OCI-LY3 (cell line): Measurements from ENCODE around the gene RBM19.

Experiments used
- H2AFZ ChIP-seq: fragments of 200-600, 300-600 bp; shearing (Covaris generic); 2 replicates; pipeline ENCODE4 v1.6.0; 2014; ENCODE audit warnings: antibody characterized with exemption, low read depth, low read length
- H3K27ac ChIP-seq: fragments of 200-600, 300-600 bp; sonication (generic); 2 replicates; pipeline ENCODE4 v1.5.1; 2014; ENCODE audit warnings: mild to moderate bottlenecking, low read length, moderate library complexity, mixed read lengths
- H3K27me3 ChIP-seq: fragments of 200-600, 300-600 bp; sonication (generic); 2 replicates; pipeline ENCODE4 v1.6.1; 2014; ENCODE audit warnings: low read depth, low read length, mixed read lengths
- H3K36me3 ChIP-seq: fragments of 200-600, 300-600 bp; sonication (generic); replicated peaks from 2 replicates; pipeline ENCODE3; 2014; ENCODE audit warnings: low read depth, low read length, mixed read lengths
- H3K4me1 ChIP-seq: fragments of 300-600, 200-600 bp; sonication (generic); 2 replicates; pipeline ENCODE4 v1.6.1; 2014; ENCODE audit warnings: low read length, mixed read lengths
- H3K4me2 ChIP-seq: fragments of 200-600, 300-600 bp; sonication (generic); 2 replicates; pipeline ENCODE4 v1.6.1; 2014; ENCODE audit warnings: low read length, mixed read lengths
- H3K4me3 ChIP-seq: fragments of 300-600, 200-600 bp; sonication (generic); 2 replicates; pipeline ENCODE4 v1.5.1; 2014; ENCODE audit warnings: antibody characterized with exemption, mild to moderate bottlenecking, low read length, moderate library complexity
- H3K79me2 ChIP-seq: fragments of 300-600, 200-600 bp; shearing (Covaris generic); 2 replicates; pipeline ENCODE4 v1.6.1; 2014; ENCODE audit warnings: mild to moderate bottlenecking, low read length, mixed read lengths
- H3K9ac ChIP-seq: fragments of 300-600, 200-600 bp; shearing (Covaris generic); 2 replicates; pipeline ENCODE4 v1.6.0; 2014; ENCODE audit warnings: mild to moderate bottlenecking, low read length, moderate library complexity
- H3K9me3 ChIP-seq: fragments of 200-600, 300-600 bp; shearing (Covaris generic); 2 replicates; pipeline ENCODE4 v1.6.1; 2014; ENCODE audit warnings: low read length, mixed read lengths; ENCODE audit not compliant: insufficient read depth
- H4K20me1 ChIP-seq: fragments of 200-600, 300-600 bp; sonication (generic); 2 replicates; pipeline ENCODE4 v1.6.1; 2016; ENCODE audit warnings: low read length, mixed read lengths; ENCODE audit not compliant: insufficient read depth
- CTCF ChIP-seq: fragments of 200-600, 300-600 bp; sonication (generic); IDR thresholded peaks from 2 replicates; pipeline ENCODE4 v1.5.1; 2014; ENCODE audit warnings: antibody characterized with exemption, low read length, low read depth
- EZH2phosphoT487 ChIP-seq: fragments of 200-600 bp; shearing (Covaris generic); IDR thresholded peaks from 2 replicates; pipeline ENCODE4 v1.6.1; 2018; ENCODE audit warnings: antibody characterized with exemption, mixed run types, low read depth

Gene RBM19

GRCh38 chr12:113835433-113835832 lies 130.7 kb downstream of the RBM19 start:
- H3K9me3 ChIP-seq = no peaks in the 10 kb centered on the region
- no peak overlapping the region for H3K27ac ChIP-seq
- H2AFZ ChIP-seq = no peak overlapping the region
- H4K20me1 ChIP-seq = no peaks in the 10 kb centered on the region
- no peaks in the 10 kb centered on the region for H3K36me3 ChIP-seq
- TF ChIP-seq EZH2phosphoT487 (no peak), CTCF (no peak)
- no peak overlapping the region for H3K9ac ChIP-seq
- no peaks in the 10 kb centered on the region for H3K27me3 ChIP-seq
- no peaks in the 10 kb centered on the region for H3K4me1 ChIP-seq
- H3K4me2 ChIP-seq = no peak overlapping the region
- H3K4me3 ChIP-seq = no peak overlapping the region
- H3K79me2 ChIP-seq = no peaks in the 10 kb centered on the region

- Histone ChIP-seq H3K79me2 (no peaks in the 10 kb centered on the region), H4K20me1 (no peaks in the 10 kb centered on the region), H3K9me3 (no peaks in the 10 kb centered on the region), H3K36me3 (no peaks in the 10 kb centered on the region), H3K27ac (no peak overlapping the region), H3K4me3 (no peak overlapping the region), H2AFZ (no peak overlapping the region), H3K9ac (no peak overlapping the region), H3K27me3 (no peaks in the 10 kb centered on the region), H3K4me1 (no peaks in the 10 kb centered on the region), H3K4me2 (no peak overlapping the region)
- TF ChIP-seq CTCF = no peak
- no peak for TF ChIP-seq EZH2phosphoT487
These were observed 132.7 kb downstream of the RBM19 start for GRCh38 chr12:113833422-113833821.

- Histone ChIP-seq H3K9me3 (no peaks in the 10 kb centered on the region), H3K27ac (no peak overlapping the region), H3K4me2 (no peak overlapping the region)
These were observed 134.6 kb downstream of the RBM19 start for GRCh38 chr12:113831476-113831875.

GRCh38 chr12:113831016-113831415 lies 135.1 kb downstream of the RBM19 start:
- TF ChIP-seq CTCF = no peak
- no peak for TF ChIP-seq EZH2phosphoT487
- Histone ChIP-seq H3K36me3 (no peaks in the 10 kb centered on the region), H2AFZ (no peak overlapping the region), H3K27ac (no peak overlapping the region), H3K4me1 (no peaks in the 10 kb centered on the region), H3K4me2 (no peak overlapping the region), H3K9ac (no peak overlapping the region), H3K27me3 (no peaks in the 10 kb centered on the region), H3K4me3 (no peak overlapping the region), H4K20me1 (no peaks in the 10 kb centered on the region), H3K79me2 (no peaks in the 10 kb centered on the region), H3K9me3 (no peaks in the 10 kb centered on the region)

More at GRCh38 chr12:113831476-113831875, 134.6 kb downstream of the RBM19 start:
- H3K36me3 ChIP-seq = no peaks in the 10 kb centered on the region
- no peaks in the 10 kb centered on the region for H3K4me1 ChIP-seq
- no peaks in the 10 kb centered on the region for H3K79me2 ChIP-seq
- H3K9ac ChIP-seq = no peak overlapping the region
- H3K4me3 ChIP-seq = no peak overlapping the region
- H3K27me3 ChIP-seq = no peaks in the 10 kb centered on the region
- TF ChIP-seq EZH2phosphoT487 = no peak
- TF ChIP-seq CTCF = no peak
- no peak overlapping the region for H2AFZ ChIP-seq
- H4K20me1 ChIP-seq = no peaks in the 10 kb centered on the region
